WTC11 (cell line): ENCODE measurements around the gene SIGMAR1. TPM values are rescaled to one million over a fixed set of nuclear protein-coding genes. Genes with fewer than 3 reads are reported as not detected.

Source experiments
- ELF4 ChIP-seq: sonication (generic); formaldehyde crosslinking; IDR thresholded peaks from 2 replicates; pipeline ENCODE4 v1.8.1; 2022; ENCODE audit warnings: low read depth, mild to moderate bottlenecking, moderate library complexity, missing genetic modification reagents
- EMX1 ChIP-seq: fragments of 250-450 bp; sonication (Bioruptor Pico); IDR thresholded peaks from 2 replicates; pipeline ENCODE4 v1.8.0; 2021; ENCODE audit warnings: mild to moderate bottlenecking
- ESRRA ChIP-seq: sonication (generic); formaldehyde crosslinking; IDR thresholded peaks from 2 replicates; pipeline ENCODE4 v1.8.1; 2022; ENCODE audit warnings: mild to moderate bottlenecking, missing genetic modification reagents, borderline replicate concordance
- ETV6 ChIP-seq: sonication (generic); formaldehyde crosslinking; IDR thresholded peaks from 2 replicates; pipeline ENCODE4 v1.8.1; 2022; ENCODE audit warnings: mild to moderate bottlenecking, missing genetic modification reagents
- GRHL2 ChIP-seq: fragments of 250-450 bp; sonication (Bioruptor Pico); IDR thresholded peaks from 2 replicates; pipeline ENCODE4 v1.8.0; 2022; ENCODE audit warnings: mild to moderate bottlenecking, moderate library complexity; ENCODE audit not compliant: insufficient replicate concordance, severe bottlenecking
- TCF7 ChIP-seq: sonication (generic); formaldehyde crosslinking; IDR thresholded peaks from 2 replicates; pipeline ENCODE4 v1.8.0; 2022; ENCODE audit warnings: mild to moderate bottlenecking, low read depth, missing genetic modification reagents, moderate library complexity
- TEAD4 ChIP-seq: sonication (generic); formaldehyde crosslinking; IDR thresholded peaks from 2 replicates; pipeline ENCODE4 v1.8.0; 2022; ENCODE audit warnings: mild to moderate bottlenecking, missing genetic modification reagents
- TP53 ChIP-seq: sonication (generic); formaldehyde crosslinking; IDR thresholded peaks from 2 replicates; pipeline ENCODE4 v1.8.1; 2023; ENCODE audit warnings: mild to moderate bottlenecking, missing genetic modification reagents
- ZNF121 ChIP-seq: sonication (generic); formaldehyde crosslinking; IDR thresholded peaks from 2 replicates; pipeline ENCODE4 v1.8.0; 2023; ENCODE audit warnings: missing genetic modification reagents
- total RNA-seq: library from RNA; stranded (reverse); gene quantifications from 3 replicates; pipeline ENCODE4 v1.2.3, GENCODE V29; 2021
- TF ChIP-seq, protein P1 (sequence below): sonication (generic); formaldehyde crosslinking; IDR thresholded peaks from 2 replicates; pipeline ENCODE4 v1.8.0; 2022; ENCODE audit warnings: mild to moderate bottlenecking, missing genetic modification reagents
- TF ChIP-seq, protein P2 (sequence below): sonication (generic); formaldehyde crosslinking; IDR thresholded peaks from 2 replicates; pipeline ENCODE4 v1.8.1; 2022; ENCODE audit warnings: missing genetic modification reagents, borderline replicate concordance
- TF ChIP-seq, protein P3 (sequence below): fragments of 250-450 bp; sonication (Bioruptor Pico); IDR thresholded peaks from 2 replicates; pipeline ENCODE4 v1.9.0; 2021; ENCODE audit warnings: mild to moderate bottlenecking
- TF ChIP-seq, protein P4 (sequence below): sonication (generic); formaldehyde crosslinking; conservative IDR thresholded peaks from 2 replicates; pipeline ENCODE4 v1.8.1; 2023; ENCODE audit warnings: mild to moderate bottlenecking, low read depth, missing genetic modification reagents, moderate library complexity
- TF ChIP-seq, protein P5 (sequence below): sonication (generic); formaldehyde crosslinking; IDR thresholded peaks from 2 replicates; pipeline ENCODE4 v1.8.1; 2023; ENCODE audit warnings: mild to moderate bottlenecking, missing genetic modification reagents, moderate library complexity
- TF ChIP-seq, protein P6 (sequence below): sonication (generic); formaldehyde crosslinking; IDR thresholded peaks from 2 replicates; pipeline ENCODE4 v1.8.1; 2023; ENCODE audit warnings: mild to moderate bottlenecking, missing genetic modification reagents, borderline replicate concordance
- TF ChIP-seq, protein P7 (sequence below): sonication (generic); formaldehyde crosslinking; IDR thresholded peaks from 2 replicates; pipeline ENCODE4 v1.8.1; 2022; ENCODE audit warnings: mild to moderate bottlenecking, missing genetic modification reagents, moderate library complexity, borderline replicate concordance

Gene SIGMAR1
- total RNA-seq, 1 experiment from 2014 or later, result 108 TPM

DNA sequence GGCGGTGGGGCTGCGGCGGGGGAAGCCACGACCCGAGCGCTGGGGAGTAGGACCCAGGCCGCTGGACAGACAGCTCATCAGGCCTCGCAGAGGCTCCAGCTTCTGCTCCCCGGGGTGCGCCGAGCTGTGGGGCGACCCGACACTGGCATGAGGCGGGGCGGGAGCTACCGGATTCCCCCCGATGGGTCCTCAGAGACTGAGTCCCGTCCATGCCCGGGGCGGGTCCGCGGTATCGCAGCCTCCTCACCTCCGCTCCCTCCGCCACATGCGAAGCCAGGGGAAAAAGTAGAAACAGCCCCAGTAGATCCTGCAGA lies 27.4 kb upstream of the SIGMAR1 start (continued):
- TF ChIP-seq, protein P1, sequence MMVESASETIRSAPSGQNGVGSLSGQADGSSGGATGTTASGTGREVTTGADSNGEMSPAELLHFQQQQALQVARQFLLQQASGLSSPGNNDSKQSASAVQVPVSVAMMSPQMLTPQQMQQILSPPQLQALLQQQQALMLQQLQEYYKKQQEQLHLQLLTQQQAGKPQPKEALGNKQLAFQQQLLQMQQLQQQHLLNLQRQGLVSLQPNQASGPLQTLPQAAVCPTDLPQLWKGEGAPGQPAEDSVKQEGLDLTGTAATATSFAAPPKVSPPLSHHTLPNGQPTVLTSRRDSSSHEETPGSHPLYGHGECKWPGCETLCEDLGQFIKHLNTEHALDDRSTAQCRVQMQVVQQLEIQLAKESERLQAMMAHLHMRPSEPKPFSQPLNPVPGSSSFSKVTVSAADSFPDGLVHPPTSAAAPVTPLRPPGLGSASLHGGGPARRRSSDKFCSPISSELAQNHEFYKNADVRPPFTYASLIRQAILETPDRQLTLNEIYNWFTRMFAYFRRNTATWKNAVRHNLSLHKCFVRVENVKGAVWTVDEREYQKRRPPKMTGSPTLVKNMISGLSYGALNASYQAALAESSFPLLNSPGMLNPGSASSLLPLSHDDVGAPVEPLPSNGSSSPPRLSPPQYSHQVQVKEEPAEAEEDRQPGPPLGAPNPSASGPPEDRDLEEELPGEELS (CRISPR knock-in tag), result 0 out of 2 replicates have a peak, but pooled peaks have one; percentile 4
- peak; percentile 23; the same call in 1 of the 2 replicates for TF ChIP-seq TP53 (CRISPR knock-in tag)
- TF ChIP-seq, protein P2, sequence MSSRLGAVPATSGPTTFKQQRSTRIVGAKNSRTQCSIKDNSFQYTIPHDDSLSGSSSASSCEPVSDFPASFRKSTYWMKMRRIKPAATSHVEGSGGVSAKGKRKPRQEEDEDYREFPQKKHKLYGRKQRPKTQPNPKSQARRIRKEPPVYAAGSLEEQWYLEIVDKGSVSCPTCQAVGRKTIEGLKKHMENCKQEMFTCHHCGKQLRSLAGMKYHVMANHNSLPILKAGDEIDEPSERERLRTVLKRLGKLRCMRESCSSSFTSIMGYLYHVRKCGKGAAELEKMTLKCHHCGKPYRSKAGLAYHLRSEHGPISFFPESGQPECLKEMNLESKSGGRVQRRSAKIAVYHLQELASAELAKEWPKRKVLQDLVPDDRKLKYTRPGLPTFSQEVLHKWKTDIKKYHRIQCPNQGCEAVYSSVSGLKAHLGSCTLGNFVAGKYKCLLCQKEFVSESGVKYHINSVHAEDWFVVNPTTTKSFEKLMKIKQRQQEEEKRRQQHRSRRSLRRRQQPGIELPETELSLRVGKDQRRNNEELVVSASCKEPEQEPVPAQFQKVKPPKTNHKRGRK (CRISPR knock-in tag), result no peak
- no peak for TF ChIP-seq GRHL2 (CRISPR knock-in tag)
- no peak for TF ChIP-seq ZNF121 (CRISPR knock-in tag)
- no peak for TF ChIP-seq ETV6 (CRISPR knock-in tag)
- TF ChIP-seq EMX1 (CRISPR knock-in tag), result no peak
- no peak for TF ChIP-seq ELF4
- no peak for TF ChIP-seq TCF7
- TF ChIP-seq, protein P3, sequence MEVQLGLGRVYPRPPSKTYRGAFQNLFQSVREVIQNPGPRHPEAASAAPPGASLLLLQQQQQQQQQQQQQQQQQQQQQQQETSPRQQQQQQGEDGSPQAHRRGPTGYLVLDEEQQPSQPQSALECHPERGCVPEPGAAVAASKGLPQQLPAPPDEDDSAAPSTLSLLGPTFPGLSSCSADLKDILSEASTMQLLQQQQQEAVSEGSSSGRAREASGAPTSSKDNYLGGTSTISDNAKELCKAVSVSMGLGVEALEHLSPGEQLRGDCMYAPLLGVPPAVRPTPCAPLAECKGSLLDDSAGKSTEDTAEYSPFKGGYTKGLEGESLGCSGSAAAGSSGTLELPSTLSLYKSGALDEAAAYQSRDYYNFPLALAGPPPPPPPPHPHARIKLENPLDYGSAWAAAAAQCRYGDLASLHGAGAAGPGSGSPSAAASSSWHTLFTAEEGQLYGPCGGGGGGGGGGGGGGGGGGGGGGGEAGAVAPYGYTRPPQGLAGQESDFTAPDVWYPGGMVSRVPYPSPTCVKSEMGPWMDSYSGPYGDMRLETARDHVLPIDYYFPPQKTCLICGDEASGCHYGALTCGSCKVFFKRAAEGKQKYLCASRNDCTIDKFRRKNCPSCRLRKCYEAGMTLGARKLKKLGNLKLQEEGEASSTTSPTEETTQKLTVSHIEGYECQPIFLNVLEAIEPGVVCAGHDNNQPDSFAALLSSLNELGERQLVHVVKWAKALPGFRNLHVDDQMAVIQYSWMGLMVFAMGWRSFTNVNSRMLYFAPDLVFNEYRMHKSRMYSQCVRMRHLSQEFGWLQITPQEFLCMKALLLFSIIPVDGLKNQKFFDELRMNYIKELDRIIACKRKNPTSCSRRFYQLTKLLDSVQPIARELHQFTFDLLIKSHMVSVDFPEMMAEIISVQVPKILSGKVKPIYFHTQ (CRISPR knock-in tag), result no peak
- TF ChIP-seq, protein P4, sequence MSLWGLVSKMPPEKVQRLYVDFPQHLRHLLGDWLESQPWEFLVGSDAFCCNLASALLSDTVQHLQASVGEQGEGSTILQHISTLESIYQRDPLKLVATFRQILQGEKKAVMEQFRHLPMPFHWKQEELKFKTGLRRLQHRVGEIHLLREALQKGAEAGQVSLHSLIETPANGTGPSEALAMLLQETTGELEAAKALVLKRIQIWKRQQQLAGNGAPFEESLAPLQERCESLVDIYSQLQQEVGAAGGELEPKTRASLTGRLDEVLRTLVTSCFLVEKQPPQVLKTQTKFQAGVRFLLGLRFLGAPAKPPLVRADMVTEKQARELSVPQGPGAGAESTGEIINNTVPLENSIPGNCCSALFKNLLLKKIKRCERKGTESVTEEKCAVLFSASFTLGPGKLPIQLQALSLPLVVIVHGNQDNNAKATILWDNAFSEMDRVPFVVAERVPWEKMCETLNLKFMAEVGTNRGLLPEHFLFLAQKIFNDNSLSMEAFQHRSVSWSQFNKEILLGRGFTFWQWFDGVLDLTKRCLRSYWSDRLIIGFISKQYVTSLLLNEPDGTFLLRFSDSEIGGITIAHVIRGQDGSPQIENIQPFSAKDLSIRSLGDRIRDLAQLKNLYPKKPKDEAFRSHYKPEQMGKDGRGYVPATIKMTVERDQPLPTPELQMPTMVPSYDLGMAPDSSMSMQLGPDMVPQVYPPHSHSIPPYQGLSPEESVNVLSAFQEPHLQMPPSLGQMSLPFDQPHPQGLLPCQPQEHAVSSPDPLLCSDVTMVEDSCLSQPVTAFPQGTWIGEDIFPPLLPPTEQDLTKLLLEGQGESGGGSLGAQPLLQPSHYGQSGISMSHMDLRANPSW (CRISPR knock-in tag), result no peak
- TF ChIP-seq, protein P5, sequence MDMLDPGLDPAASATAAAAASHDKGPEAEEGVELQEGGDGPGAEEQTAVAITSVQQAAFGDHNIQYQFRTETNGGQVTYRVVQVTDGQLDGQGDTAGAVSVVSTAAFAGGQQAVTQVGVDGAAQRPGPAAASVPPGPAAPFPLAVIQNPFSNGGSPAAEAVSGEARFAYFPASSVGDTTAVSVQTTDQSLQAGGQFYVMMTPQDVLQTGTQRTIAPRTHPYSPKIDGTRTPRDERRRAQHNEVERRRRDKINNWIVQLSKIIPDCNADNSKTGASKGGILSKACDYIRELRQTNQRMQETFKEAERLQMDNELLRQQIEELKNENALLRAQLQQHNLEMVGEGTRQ (CRISPR knock-in tag), result no peak
- TF ChIP-seq ESRRA (CRISPR knock-in tag), result no peak
- no peak for TF ChIP-seq TEAD4 (CRISPR knock-in tag)
- TF ChIP-seq, protein P6, sequence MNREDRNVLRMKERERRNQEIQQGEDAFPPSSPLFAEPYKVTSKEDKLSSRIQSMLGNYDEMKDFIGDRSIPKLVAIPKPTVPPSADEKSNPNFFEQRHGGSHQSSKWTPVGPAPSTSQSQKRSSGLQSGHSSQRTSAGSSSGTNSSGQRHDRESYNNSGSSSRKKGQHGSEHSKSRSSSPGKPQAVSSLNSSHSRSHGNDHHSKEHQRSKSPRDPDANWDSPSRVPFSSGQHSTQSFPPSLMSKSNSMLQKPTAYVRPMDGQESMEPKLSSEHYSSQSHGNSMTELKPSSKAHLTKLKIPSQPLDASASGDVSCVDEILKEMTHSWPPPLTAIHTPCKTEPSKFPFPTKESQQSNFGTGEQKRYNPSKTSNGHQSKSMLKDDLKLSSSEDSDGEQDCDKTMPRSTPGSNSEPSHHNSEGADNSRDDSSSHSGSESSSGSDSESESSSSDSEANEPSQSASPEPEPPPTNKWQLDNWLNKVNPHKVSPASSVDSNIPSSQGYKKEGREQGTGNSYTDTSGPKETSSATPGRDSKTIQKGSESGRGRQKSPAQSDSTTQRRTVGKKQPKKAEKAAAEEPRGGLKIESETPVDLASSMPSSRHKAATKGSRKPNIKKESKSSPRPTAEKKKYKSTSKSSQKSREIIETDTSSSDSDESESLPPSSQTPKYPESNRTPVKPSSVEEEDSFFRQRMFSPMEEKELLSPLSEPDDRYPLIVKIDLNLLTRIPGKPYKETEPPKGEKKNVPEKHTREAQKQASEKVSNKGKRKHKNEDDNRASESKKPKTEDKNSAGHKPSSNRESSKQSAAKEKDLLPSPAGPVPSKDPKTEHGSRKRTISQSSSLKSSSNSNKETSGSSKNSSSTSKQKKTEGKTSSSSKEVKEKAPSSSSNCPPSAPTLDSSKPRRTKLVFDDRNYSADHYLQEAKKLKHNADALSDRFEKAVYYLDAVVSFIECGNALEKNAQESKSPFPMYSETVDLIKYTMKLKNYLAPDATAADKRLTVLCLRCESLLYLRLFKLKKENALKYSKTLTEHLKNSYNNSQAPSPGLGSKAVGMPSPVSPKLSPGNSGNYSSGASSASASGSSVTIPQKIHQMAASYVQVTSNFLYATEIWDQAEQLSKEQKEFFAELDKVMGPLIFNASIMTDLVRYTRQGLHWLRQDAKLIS, result no peak
- TF ChIP-seq, protein P7, sequence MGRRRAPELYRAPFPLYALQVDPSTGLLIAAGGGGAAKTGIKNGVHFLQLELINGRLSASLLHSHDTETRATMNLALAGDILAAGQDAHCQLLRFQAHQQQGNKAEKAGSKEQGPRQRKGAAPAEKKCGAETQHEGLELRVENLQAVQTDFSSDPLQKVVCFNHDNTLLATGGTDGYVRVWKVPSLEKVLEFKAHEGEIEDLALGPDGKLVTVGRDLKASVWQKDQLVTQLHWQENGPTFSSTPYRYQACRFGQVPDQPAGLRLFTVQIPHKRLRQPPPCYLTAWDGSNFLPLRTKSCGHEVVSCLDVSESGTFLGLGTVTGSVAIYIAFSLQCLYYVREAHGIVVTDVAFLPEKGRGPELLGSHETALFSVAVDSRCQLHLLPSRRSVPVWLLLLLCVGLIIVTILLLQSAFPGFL, result no peak
- TF ChIP-seq, all 79 proteins: peak for 4
